Activated CD4-positive, alpha-beta T cell treated with anti-CD3 and anti-CD28 coated beads for 4 hours (primary cell): Measurements from ENCODE around the gene TXNRD2.

Experiments
- DNase-seq, 2 donors: peaks; one replicate each; pipeline ENCODE4 v3.0.0-alpha.2; 2020

Gene TXNRD2

DNA sequence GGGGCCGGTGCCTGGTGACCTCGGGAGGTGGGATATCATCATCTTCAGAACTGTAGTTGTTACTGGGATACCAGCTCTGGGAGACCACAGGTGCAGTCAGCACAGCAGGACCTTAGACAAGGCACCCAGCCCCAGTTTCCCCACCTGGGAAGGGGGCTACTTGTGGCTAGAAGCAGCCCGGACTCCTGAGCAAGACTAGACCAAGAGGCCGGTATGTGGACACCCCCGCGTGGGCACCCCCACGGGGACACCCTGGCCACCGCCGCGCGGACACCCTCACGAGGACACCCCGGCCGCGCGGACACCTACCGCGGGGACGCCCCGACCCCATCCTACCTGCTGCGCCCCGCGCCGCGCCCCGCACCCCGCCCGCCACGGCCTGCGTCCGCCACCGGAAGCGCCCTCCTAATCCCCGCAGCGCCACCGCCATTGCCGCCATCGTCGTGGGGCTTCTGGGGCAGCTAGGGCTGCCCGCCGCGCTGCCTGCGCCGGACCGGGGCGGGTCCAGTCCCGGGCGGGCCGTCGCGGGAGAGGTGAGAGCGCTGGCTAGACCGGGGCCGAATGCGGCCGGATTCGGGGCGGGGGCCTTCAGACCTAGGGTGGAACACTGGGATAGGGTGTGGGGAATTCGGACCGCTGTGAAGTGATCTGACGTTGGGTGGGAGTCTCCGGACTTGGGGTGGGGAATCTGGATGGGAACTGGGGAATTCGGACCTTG, at the start of gene TXNRD2, which contains the start of gene COMT:
Gene TXNRD2, minus strand, starts transcription at position 454 of the 718 bp plus-strand sequence. Its CDS starts 15 bp downstream, at position 439.
Gene COMT, plus strand, starts transcription at position 408 of the 718 bp plus-strand sequence. CDS start 20,755 bp downstream, outside the sequence.
- peak; percentile 61 to 69 for DNase-seq

GRCh38 chr22:19991395-19991644, 49.7 kb upstream of the TXNRD2 start:
- no peak for DNase-seq

- no peak for DNase-seq
Measured at GRCh38 chr22:19990609-19991394, 49.2 kb upstream of the TXNRD2 start.

- no peak for DNase-seq
Measured at GRCh38 chr22:19990188-19990587, 48.6 kb upstream of the TXNRD2 start.

DNA sequence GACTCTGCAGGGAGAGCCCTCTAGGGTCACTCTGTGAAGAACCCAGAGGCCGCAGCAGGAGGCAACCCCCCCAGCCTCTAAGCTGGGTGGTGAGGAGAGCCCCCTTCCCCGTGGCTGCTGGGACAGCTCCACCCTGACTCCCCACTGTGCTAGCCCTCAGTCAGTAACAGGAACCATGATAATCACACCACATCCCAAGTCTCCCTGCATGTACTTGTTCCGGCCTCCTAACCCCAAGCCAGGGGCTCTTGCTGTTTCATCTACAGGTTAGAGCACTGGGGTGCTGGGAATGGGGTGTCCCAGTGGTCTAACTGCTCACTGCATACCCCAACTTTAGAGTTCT, 48.1 kb upstream of the TXNRD2 start:
- DNase-seq = no peak

DNA sequence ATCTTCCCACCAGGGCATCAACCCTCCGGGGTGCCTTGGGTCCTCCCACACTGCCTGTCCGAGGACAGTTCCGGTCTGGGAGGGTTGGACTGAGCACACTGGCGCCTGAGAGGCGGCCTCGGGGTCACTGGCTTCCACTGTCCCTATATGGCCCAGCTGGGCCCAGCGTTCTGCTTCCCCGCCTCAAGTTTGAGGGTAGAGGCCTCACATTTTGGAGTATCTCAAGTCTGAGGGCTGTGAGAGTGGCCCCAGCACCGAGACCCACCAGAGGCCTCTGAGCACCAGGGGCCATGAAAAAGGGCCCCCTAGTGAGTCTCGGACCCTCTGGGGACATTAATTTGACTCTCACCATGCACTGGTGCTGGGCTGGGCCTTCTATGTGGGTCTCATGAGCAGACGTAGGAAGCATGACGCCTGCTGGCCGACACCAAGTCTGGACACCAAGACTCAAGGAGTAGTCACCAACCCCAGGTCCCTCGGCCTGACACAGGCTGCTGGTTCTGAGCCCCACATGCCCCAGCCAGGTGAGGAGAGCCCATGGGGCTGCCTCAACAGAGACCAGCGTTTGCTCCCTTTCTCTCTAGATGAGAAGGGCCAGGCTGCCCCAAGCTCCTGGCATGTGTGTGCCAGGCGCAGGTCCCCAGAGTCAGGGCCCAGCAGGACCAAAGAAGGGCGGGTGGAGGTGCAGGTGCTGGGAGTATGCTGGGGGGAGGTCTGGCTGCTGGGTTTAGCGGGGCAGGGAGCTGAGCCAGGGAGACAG, 47.5 kb upstream of the TXNRD2 start:
- no peak for DNase-seq

GRCh38 chr22:19988331-19988808, 46.8 kb upstream of the TXNRD2 start:
- no peak for DNase-seq

GRCh38 chr22:19987394-19988306, 46.0 kb upstream of the TXNRD2 start:
- no peak for DNase-seq

DNA sequence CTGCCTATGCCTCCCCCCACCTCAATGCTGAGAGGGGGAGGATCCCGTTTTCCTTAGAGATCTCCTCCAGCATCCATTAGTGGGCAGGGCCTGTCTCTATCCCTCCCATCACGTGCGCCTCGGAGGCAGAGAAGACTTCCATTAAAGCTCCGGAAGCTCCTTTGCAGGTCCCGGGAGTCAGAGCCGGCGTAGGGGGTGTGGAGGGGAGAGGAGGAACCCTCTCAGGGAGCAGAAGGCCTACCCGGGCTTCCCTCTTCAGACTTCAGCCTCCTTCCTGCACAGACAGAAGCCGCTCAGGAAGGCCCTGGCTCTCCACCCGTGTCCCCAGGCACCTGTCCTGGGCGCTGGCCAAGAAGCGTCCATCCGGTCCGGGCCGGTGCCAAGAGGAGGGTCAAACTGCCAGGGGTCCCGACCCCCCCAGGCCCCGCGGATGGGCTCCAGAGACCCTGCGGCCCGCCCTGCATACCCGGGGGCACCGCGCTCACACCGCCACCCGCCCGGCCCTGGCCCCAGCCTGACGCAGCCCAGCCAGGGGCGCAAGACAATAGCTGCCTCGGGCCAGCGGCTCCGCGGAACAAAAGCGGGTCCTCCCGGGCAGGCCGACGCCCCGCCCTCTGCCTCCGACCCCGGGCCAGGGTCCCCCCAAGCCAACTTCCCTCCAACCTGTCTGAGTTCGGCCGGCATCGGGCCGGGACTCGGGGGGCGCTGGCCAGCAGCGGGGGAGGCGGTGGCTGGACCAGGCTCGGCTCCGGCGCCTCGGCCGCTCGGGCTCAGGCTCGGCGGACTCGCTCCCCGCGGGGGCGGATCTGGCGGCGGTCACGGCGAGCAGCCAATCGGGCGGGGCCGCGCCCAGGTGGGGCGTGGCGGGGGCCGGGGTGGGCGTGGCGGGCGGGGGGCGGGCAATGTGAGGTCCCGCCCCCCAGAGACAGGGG, 45.1 kb upstream of the TXNRD2 start:
- DNase-seq = peak; percentile 35 to 51

- DNase-seq = no peak
Measured at GRCh38 chr22:19986011-19986409, 44.4 kb upstream of the TXNRD2 start.

GRCh38 chr22:19984851-19985811, 43.5 kb upstream of the TXNRD2 start:
- no peak for DNase-seq

DNA sequence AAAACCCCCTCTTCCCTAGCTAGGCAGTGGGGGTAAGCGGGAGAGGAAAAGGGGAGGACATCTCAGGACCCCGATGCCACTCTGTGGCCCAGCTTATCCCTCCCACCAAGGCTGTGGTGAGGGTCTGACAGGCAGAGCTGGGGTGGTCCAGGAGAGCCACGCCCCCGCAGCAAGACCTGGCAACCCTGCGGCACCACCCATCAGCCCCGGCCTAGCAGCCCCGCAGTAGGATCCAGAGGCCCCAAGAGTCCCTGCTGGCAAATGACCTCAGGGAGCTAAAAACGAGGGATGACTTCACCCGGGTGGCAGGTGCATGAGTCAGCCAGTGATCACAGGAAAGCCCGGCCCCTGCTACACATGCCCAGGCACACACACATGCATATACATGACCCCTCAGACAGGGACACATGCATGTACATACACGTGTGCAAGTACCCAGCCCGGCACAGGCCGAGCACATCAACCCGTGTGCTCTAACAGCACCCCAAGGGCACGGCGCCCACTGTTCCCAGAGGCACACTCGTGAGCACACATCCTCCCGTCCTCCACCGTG, 42.7 kb upstream of the TXNRD2 start:
- DNase-seq = no peak

DNA sequence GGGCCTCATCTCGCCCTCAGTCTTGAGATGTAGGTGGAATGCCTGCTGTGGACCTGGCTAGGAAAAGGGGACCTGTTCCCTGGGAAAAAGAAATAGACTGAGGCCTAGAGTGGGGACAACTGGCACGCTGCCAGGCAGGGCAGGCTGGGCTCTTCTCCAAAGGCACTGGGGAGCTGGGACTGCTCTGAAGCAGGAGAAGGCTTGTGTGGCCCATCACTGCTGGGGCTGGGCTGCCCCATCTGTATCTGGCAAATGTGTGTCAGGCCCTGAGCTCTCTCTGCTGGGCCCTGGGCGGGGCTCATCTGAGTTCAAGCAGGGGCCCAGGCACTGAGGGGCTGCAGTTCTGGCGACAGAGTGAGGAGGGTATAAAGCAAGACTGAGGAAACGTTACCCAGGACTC, 42.1 kb upstream of the TXNRD2 start:
- DNase-seq = no peak

GRCh38 chr22:19982991-19983578, 41.5 kb upstream of the TXNRD2 start:
- no peak for DNase-seq

DNA sequence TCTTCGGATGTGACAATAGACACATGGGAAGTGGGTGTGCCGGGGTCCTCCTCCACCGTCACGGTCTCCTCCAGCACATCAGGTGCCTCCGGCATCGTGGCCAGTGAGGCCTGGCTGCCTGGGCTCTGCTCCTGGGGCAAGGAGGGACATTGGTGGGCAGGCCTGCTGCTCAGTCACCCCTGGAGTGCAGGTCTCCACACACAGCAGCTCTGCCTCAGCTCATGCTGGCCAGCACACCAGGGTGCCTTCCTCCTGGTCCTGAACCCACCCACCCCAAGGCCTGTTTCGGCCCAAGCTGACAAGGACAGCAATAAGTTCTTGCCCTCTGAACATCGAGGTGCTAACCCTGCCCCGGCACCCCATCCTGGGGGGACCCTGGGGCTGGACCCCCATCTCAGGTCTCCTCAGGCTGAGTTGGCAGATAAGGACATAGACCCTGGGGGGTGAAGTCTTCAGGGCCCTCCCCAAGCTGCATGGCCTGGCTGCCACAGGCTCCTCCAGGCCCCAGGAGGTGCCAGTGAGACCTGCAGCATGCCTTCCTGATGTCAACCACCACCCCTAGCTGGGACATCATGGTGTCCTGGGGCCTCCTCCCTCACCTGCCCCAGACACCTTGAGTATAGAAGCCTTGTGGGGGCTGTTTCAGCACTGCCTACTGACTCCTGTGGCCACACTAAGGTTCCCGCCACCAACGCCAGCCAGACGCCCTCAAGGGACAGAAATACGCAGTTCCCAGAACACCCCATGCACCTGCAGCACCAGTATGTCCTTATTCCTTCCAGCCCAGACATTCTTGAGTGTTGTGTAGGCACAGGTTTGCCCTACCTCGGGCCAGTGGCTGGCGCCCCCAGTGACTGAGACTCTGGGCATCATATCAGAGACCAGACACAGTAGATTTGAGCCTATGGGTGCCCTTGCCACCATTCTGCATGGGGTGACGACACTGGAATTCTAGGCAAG, 40.6 kb upstream of the TXNRD2 start:
- DNase-seq = no peak

DNA sequence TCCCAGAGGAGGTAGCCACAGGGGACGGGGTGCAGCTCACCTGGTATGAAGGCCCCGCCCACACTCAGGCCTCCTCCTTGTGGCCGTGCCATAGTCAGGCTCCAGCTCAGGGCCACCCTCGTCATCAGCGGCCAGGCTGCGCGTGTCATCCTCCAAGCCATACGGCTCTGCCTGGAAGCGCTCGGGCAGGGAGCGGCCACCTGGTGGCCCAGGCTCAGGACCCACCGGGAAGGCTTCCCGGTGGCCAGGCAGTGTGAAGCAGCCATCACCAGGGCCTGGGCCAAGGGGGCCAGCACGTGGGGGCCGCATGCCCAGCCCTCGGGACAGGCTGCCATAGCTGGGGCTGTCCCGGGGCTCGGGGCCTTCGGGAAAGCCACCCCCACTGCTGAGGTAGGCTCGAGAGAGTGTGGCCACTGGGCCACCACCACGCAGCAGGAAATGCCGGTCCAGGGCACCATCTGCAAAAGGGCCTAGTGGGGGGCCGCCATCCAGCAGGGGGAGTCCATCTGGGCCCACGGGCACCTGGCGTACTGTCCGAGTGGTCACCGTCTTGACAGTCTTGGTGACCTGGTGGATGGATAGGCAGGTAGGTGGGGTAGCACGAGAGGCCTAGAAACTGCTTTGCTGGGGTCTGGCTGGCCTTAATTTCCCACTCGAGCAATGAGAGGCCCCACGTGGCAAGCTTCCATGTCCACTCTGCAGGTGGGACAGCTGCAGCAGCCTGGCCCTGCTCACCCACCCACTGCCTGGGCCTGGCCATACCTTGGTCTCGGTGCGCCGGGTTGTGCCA, 39.7 kb upstream of the TXNRD2 start:
- no peak for DNase-seq

GRCh38 chr22:19980766-19981165, 39.1 kb upstream of the TXNRD2 start:
- no peak for DNase-seq
